ENCODE results near the gene DPYD.
"Not testable (repeated sequence)": the region's sequence is repeated elsewhere in the genome, so short reads cannot be mapped to it uniquely, and the experiment has no call there.

The DPYD gene

DNA sequence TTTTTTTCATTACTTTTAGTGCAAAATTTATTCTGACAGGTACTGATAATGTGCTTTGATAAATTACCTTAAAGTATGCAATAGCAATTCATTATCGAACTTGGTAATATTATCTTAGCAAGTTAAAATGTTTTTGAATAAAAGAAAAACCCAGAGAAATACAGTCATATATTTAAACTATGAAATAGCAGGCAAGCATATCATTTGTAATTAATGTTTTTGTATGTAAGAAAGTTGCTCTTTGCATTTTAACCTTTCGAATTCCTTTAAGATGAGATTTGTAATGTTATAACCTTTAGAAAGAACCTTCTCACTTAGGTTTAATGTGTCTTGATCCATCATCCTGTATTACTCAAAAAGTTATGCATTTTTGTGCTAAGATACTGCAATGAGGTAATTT lies 613.7 kb downstream of the DPYD start:
- no peak for DNase-seq (ENCODE audit: low read depth in 1 of 2, low spot score in 1 of 2)

DNA sequence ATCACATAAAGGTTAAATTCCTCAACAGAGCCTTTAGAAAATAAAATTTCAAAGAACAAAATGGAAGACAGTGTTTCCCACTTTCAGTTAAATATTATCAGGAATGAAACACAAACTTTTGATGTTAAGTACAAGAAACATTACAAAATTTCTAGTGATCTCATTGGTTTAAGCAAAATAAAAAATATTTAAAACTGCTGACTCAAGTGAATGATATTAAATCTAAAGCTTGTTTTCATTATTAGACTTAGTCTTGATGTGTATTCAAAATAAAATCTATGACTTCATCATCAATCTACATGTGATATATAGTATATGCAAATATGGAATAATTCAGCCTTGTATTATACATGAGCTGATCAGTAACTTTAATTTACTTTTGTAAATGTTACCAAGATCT lies 614.3 kb downstream of the DPYD start:
- DNase-seq (ENCODE audit: low read depth in 1 of 2, low spot score in 1 of 2) = no peak

DNA sequence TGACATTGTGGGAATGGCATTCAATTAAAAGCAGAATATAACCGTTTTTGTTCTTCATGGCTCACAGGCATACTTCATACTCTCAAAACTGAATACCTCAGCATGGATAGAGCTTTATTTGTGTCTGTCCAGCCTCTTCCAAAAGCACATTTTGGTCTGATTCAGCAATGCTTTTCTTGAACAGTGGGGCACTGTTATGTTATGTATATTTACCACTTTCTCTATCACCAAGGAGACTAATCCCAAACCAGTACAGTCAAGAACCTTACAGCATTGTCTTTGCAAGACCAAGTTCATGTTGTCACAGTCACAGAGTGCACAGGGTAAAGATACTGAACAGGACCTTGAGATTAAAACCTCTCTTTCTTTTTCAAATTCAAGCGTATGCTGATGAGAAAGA lies 616.5 kb downstream of the DPYD start:
- DNase-seq (ENCODE audit: low read depth in 1 of 2, low spot score in 1 of 2) = no peak

DNA sequence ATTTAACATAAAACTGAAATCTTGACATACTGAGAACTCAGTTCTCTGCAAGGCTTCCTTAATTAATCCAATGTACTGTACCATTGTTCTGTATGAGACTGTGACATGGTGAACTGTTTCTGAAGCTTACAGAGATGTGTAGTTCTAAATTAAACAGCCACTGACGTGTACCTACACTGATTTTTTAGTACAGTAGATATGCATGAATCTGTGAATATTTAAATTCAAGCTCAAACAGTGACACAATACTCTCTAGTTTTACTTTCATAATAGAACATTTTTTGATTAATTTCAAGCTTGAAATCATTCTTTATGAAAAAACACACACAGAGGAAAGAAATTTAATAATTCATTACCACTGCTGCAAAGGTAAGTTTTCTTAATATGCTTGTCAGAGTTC lies 621.9 kb downstream of the DPYD start:
- DNase-seq (ENCODE audit: low read depth in 1 of 2, low spot score in 1 of 2) = no peak

DNA sequence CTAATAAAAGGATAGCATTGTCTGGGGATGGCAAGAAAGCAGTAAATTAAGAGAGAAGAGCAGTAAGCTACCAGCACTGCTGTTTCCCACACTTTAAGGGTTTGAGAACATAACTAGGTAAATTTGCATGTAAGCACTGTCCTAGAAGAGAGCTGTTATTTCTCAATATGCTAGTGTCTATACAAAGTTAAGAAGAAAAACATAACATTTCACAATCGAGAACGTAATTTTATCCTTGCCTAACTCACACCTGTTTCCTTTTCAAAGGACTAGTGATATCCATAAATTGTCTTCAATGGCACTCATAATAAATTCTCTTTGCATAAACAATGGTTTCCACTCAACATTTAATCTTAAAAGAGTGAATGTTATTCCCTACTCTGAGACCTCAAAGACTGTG lies 623.2 kb downstream of the DPYD start:
- no peak for DNase-seq (ENCODE audit: low read depth in 1 of 2, low spot score in 1 of 2)

DNA sequence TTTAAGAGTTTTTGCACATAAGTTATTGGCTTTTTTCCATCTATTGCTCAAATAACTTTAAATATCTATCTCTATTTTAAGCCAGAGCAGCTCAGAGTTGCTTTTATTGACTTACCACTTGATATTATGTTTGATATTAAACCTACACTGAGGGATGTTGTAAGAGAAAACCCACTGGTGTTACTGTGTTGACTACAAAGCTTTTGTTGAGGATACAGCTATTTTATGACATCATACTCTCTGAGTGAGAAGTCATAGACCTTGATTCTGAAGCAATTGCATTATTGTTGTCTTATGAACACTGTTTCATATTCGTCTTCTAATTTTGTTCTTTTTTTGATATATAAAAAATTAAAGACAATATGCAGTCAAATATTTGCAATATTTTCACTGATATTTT lies 638.9 kb downstream of the DPYD start:
- DNase-seq (ENCODE audit: low read depth in 1 of 2, low spot score in 1 of 2) = no peak

DNA sequence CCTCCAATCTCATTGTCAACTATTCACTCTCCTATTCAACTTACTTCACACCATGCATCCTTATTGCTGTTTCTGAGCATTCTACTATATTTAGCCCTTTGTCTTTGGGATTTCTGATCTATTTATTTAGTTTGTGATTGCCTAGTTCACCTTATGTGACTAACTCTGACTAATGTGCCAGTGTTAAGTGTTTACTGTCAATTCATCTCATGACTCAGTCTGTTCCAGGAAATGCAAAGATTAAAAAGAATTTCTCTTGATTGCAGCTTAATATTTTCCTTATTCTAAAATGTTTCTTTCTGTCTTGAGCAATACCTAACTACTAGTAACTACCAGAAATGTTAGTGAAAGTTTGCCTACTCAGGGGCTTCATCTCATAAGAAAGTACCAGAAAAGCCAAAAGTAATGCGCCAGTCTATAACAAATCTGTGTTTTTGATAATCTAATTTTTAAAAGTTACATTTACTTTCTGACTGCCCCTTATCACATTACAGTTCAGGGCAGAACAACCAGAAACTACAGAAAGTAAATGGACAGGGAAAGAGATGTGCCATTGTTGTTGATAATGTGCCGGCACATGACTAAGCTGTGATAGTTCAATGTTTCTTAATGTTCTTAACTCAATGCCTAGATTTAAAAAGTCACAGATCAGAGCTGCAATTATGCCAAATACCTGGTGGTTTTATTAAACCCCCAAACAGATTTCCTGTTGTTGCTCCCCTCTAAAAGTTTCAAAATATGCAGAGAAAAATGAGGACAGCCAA lies 642.8 kb downstream of the DPYD start:
- no peak for DNase-seq (ENCODE audit: low read depth in 1 of 2, low spot score in 1 of 2)

DNA sequence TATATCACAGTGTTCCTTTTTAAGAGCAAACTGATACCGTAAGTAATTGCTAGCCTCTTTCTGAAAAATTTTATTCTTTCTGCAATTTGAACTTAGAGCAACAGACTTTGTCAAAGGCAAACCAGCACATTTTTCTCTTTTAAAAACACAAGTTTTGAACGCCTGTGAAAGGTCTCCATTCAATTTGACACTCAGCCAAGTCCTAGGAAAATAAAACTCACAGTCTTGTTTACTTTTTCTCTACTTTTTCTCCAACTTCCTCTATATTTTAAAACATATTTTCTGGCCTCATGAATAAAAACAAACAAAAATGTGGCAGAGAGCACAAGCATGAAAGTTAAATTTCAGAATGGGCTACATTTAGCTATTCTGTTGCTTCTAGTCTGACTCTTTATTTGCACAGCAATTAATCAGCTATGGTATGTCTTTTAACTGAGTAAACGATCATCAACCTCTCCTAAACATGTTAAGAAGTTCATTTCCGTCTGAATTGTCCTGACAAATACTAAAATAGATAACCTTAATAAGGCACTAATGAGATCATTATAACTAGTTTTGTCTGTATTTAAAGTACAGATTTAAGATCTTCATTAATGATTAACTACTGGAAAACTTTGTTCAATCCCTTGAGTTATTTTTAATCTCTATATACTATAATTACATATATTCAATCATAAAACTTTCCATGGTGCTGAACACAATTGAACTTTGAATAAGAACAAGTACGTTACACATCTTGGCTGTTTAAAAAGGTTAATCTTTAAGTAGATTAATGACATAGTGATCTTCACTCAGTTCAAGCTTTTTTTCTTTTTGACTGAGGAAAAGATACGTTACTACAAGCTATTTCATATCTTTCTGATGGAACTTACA lies 648.7 kb downstream of the DPYD start:
- DNase-seq (ENCODE audit: low read depth in 1 of 2, low spot score in 1 of 2) = no peak

DNA sequence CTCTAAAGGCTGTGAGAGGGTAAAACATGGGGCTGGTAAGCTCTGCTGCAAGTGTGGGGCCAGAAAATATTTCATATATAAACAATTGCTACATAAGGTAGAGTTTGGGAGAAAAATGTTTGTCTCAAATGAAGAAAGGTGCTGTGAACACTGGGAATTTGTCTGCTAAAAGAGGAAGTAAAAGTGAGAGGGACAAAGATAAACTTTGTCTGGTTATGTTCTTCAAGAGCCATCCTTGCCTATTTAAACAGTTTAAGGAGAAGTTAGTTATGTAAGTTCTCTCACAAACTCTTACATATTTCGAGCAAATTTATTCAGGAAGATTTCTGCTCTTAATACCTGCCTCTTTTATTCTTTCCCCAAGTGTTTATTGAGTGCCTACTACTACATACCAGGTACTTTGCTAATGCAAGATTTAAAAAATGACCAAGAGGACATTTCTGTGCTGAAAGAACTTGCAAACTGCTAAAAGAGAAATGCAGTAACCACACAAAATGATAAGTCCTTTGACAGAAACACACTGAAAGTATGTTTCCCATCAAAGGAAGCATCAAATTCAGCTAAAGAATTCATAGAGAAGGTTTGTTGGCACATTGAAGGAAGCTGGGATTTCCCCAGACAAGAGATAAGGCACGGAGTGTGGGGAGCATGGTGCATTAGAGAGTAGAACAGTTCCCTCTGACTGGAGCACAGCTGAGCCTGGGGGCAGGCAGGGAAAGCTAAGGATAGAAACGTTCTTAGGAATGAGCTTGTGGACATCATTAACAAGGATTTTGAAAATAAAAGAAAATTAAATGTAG lies 650.1 kb downstream of the DPYD start:
- no peak for DNase-seq (ENCODE audit: low read depth in 1 of 2, low spot score in 1 of 2)

DNA sequence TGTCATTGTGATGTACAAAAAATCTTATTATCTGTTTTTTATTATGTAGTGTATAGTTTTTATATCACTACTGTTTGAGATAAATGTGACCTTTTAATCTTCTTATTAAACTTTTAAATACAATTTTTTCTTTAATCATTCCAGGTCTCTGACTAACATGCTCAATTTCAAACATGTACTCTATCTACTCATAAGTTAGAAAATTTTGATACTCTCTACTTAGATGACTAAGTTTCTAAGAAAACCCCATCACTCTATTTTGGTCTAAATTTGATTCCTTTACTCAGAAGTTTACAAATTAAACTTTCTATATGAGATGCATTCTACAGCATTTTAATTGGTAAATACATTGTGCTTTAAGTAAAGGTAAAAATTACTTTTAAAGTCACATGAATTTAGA lies 655.2 kb downstream of the DPYD start:
- no peak for DNase-seq (ENCODE audit: low read depth in 1 of 2, low spot score in 1 of 2)

DNA sequence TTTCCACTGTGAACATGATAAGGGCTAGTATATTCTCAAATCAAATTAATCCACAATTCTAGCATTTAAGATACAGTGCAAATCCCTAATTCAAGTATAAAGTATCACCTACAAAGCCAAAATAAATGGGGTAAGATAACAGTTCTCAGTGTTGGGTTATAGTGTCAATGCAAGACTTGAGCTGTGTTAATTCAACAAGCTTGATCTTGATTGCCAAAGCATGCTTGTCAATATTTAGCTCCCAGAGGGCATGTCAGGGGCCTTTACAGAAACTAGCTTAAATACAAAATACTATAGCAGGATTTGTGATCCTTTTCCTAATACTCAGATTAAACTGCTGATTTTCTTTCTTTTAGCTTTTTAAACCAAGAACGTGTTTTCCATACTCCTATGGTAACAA lies 658.0 kb downstream of the DPYD start:
- no peak for DNase-seq (ENCODE audit: low read depth in 1 of 2, low spot score in 1 of 2)

DNA sequence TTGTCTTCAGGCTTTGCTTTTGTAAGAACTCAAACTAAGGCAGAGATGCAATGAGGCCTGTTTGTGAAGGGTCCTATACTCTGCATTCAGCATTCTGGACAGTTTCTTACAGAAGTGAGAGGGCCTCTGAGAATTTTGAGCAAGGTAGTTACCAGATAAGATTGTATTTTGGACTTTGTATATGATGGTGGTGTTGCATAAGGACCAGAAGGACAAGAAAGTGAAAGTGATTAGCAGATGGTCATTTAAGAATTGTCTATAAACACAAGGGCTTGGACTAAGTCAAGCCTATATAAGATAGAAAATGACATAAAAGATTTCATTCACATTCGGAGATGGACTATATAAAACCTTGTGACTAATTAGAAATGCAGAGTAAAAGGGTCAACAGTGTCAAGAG lies 662.2 kb downstream of the DPYD start:
- no peak for DNase-seq (ENCODE audit: low read depth in 1 of 2, low spot score in 1 of 2)

DNA sequence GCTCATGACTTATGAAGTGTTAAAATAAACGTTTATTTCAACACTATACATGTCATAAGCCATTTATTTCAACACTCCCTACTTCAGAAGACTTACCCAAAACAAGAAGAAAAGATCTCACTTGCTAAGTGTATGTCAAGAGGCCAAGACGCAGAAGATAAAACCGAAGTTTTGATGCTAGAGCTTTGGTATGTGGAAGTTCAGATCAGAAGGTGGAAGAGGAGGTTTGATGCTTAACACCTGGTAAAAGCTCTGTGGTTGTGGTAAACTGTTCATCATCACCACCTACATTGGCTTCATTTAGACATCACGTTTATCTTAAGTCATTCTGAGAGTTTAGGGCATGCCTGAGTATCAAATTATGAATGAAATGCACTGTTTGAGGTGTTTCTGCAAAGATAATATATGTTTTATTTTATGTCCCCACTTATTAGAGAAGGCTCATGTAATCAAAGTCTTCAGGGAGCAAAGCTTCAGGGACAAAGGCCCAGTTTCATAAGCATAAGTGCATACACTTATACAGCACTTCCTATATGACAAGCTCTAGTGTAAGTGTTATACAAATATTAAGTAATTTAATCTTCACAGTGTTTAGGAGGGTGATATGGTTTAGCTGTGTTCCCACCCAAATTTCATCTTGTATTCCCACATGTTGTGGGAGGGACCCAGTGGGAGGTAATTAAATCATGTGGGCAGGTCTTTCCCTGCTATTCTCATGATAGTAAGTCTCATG lies 665.9 kb downstream of the DPYD start:
- no peak for DNase-seq (ENCODE audit: low read depth in 1 of 2, low spot score in 1 of 2)

DNA sequence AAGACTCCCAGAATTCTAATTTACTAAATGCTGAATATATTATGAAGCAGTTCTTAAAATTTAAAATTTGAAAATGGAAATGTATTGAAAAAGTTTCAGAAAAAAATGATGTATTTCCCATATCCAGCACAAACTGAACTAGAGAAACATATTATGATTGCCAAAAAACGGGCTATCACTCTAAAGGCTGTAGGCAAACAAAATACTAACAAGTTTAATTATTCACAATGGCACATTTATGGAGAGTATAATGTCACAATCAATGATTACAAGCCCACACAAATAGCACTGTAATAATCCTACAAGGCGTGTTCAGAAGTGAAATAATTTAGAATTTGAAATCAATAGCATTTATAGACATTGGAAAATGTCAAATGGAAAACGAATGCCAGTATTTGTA lies 667.9 kb downstream of the DPYD start:
- DNase-seq (ENCODE audit: low read depth in 1 of 2, low spot score in 1 of 2) = no peak

DNA sequence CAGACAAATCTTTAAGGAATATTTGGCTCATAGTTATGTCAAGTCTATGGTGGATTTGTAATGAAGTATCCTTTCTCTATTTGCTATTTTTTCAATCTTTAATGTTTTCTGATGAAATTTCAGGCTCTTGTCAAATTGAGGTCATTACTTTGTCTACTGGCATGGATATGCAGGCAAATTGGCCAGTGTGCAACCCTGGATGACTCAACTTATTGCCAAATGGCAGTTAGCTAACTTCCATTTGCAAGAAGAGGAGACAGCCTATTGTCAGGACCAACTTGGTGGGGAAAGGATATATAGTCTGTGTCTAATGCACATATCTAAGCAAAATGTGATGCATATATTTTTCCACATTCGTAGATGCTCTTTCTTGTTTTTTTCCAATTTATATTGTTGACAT lies 668.8 kb downstream of the DPYD start:
- DNase-seq (ENCODE audit: low read depth in 1 of 2, low spot score in 1 of 2) = no peak

DNA sequence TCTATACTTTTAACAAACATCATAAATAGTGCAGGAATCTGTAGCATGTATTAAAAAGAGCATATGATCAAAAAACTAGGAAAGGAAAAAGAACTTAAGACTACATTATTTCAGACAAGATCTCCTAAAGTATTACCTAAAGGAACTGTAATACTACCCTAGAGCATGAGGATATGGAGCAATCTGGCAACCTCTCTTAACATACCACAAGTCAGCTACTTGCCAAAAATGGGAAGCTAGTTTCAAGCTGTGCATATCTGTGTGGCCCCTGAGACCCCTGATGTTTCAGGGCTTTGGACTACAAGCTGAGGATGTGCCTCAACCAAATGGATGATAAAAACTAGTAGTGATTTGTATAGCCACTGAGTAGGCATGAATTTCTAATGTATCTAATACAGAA lies 673.6 kb downstream of the DPYD start:
- no peak for DNase-seq (ENCODE audit: low read depth in 1 of 2, low spot score in 1 of 2)

DNA sequence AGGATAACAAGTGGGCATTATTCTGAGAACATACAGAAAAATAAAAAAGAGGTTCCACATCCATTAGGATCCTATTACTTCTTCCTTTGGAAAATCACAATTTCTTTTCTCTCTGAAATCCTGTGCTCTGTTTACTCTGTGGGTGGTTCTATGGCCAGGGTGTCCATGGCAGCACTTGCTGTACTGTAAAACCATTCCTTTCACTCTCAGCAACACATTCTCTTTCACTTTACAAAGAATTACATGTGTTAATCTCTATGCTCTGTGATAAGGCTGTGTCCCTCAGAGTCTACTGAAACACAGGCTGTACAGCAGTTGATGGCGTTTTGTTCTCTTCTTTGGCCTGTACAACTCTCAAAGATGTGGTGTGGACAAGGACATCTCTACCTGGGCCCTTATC lies 675.2 kb downstream of the DPYD start:
- no peak for DNase-seq (ENCODE audit: low read depth in 1 of 2, low spot score in 1 of 2)

DNA sequence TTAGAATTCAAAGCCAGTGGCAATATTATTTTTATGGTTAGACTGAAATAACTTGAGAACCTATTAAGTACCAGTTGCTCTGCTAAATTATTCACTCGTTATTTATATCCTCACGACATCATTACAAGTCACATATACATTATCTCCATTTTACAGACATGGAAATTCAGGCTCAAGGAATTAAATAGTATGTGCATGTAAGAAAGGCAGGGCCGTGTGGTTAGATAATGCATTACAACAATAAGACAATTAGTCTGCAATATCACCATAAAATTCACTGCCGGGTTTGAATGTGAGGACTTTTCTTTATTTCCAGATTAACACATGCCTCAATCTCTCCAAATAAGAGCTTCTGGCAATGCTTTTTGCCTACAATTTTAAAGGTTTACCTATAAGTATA lies 675.8 kb downstream of the DPYD start:
- DNase-seq (ENCODE audit: low read depth in 1 of 2, low spot score in 1 of 2) = no peak

DNA sequence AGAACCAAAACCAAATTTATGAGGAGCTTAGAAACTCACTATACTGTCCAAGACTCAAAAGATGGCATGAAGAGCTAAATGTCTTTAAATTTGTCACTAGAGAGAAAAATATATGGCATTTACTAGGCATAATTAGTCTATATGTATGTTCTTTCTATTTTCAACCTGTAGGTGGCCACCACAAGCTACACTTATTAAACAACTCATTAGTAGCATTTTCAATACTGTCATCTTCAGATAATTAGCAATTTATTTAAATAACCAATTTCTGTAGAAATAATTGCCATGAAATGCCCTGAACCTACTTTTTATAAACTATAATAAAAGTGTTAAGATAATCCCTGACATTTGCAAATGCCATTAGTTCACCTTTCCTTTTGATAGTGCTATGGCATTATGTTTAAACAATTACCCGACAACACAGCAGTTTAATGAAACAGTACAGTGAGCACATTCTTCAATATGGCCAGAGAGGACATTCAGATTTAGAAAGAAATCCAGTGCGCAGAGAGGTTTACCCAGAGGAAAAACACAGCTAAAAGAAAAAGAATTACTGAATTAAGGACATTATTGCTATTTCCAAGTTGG lies 676.8 kb downstream of the DPYD start:
- DNase-seq (ENCODE audit: low read depth in 1 of 2, low spot score in 1 of 2) = no peak

DNA sequence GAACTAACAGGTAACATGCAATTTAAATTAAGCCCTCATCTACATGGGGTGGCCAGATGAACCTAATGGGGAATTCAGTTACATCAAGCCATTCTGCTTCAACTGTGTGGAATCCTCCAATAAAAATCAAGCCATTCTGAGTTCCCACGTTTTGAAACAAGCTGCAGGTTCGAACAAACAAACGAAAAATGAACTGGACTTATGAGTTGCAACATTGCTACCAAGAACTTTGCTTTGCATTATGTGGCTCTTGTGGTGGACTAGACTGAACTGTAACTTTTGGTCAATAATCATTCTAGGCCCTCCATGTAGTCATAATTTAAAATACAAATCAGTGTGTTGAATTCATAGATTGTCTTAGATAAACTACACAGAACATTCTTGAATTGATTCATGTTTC lies 682.0 kb downstream of the DPYD start:
- no peak for DNase-seq (ENCODE audit: low read depth in 1 of 2, low spot score in 1 of 2)

DNA sequence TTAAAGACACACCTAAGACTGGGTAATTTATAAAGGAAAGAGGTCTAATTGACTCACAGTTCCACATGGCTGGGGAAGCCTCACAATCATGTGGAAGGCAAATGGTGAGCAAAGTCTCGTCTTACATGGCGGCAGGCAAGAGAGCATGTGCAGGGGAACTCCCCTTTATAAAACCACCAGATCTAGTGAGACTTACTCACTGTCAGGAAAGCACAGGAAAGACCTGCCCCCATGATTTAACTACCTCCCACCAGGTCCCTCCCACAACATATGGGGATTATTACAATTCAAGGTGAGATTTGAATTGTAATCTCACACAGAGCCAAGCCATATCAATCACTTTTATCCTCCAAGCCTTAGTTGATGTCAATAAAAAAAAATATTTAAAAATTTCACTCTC lies 689.5 kb downstream of the DPYD start:
- not testable (repeated sequence) for DNase-seq (ENCODE audit: low read depth in 1 of 2, low spot score in 1 of 2)

Data from activated T-helper 1 cell treated with anti-CD3 and anti-CD28 coated beads, Interleukin-2, amount 50 U/mL, for 16 hours (primary cell).